ENCODE measurements around the gene NHS.

Gene NHS

DNA sequence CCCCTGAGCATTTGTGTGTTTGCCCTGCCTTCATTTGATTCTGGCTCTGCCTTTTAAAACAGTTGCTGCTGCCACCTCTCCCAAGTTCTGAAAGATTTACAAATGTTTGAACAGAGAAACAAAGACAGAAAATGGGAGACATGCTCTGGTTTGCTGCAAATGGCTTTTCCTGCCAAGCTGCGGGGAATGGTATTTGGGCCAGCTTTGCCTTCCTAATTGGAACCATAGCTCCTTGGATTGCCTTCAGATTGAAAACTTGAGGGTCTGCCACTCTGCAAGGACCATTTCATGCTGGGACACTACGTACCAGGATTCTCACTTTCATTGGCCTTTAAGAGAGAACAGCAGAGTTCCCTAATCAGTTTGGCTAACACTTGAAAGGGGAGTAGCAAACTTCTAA, 74.9 kb downstream of the NHS start:
- no peak for DNase-seq

- DNase-seq, result no peak
Measured at GRCh38 chrX:17453788-17454187, 78.8 kb downstream of the NHS start.

- DNase-seq, result no peak
Measured at GRCh38 chrX:17456526-17456925, 81.5 kb downstream of the NHS start.

- DNase-seq, result peak in 1 of 2 donors; percentile 0
Measured at GRCh38 chrX:17459008-17459611, 84.1 kb downstream of the NHS start.

DNA sequence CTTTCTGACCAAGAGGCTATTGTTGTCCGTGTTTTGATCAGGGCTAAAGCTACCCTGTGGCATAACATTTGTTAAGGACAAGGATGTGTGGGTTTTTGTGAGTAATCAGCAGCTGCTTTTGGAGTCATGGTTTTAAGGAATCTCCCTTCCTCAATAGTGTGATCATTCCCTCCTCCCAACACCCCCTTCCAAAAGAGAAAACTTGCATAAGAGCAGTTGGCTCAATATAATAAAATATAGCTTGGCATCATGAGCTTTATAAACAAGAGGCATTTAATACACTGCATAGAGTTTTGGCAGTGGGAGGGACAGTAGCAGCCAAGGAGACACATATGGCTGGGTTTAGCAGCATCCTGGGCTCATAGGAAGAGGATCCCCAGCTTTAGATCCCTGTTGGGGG, 84.7 kb downstream of the NHS start:
- DNase-seq, result peak; percentile 46 to 68

DNA sequence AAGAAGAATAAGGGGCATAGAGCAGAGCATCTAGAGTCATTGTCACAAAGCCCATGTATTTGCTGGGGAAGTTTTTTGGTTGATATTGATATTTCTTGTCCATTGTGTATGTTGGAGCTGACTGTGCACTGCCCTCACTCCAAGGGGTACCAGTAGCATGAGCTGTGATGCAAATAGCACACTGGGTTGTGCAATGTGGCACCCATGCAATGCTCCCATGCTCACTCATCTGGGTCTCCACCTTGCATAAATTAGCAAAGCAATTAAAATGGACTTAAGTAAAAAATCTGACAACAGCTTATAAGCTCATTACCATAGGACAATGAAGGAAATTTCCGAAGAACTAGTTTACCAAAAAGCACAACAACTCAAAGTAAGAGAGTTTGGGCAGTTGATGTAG, 87.9 kb downstream of the NHS start:
- no peak for DNase-seq

DNA sequence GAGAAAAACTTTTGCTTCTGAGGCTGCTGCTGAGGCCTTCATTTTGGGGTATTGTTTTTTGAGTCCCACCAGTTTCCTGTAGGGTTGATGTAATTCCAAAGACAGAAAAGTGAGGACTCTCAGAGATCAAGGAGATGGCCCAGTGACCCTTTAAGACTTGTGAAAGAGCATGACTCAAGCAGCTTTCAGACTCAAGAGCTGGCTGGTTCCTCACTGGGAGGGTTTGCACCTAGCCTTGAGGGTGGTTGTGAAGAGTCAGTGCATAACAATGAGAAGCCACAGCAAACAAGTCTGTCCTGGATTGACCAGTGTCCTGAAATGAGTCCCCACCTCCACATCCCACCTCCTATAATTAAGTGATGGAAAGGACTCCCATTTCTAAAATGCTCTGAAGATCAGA, 89.2 kb downstream of the NHS start:
- DNase-seq, result peak; percentile 13 to 51

- DNase-seq, result no peak
Measured at GRCh38 chrX:17465201-17465600, 90.2 kb downstream of the NHS start.

DNA sequence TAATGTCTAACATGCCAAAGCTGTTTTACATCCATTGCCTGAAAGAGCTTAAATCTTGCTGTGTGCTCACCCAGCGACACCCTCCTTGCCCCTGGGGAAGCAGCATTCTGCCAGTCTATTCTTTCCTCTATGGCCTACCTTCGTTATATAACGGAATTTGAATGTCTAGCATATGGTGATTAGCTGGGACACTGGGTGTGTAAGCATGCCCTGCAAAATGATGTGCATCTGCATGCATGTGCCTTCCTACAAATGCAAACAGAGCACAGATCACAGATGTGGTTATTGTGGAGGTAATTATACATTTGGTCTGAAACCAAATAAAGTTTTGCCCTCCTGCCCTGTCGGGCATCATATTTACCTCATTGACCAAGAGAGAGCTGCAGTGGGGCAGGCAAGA, 90.8 kb downstream of the NHS start:
- no peak for DNase-seq

DNA sequence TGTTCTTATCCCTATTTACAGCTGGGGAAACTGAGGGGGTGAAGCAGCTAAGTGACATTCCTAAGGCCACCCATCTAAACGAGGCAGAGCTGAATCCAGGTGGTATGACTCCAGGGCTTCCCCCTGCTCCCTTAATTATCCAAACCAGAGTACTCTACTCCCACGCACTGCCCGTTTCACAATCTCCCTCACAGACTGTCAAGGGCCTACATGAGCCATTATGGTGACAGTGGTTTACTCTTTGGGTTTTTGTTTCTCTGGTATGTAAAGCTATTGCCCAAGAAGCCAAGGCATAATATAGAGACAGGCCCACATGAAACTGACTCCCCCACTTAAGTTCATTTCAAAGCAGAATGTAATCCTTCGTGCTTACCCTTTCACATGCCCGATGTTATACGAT, 95.1 kb downstream of the NHS start:
- peak in 1 of 2 donors; percentile 9 for DNase-seq

DNA sequence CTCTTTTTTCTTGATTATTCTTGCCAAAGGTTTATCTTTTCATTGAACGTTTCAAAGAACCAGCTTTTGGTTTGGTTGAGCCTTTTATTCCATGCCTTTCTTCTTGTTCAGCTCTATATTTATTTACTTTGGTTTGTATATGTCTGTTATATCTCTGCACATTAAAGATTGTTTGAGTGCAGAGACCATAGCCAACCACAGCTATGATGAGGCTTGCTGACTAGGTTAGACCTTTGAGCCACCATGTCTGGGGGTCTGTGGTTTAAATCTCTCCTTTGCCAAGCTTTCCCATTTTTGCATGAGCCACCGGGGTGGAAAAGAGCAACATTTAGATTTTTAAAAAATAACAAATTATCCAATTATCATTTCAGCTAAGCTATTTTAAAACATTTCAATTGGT, 96.1 kb downstream of the NHS start:
- no peak for DNase-seq

- DNase-seq, result no peak
Measured at GRCh38 chrX:17471861-17472260, 96.9 kb downstream of the NHS start.

- no peak for DNase-seq
Measured at GRCh38 chrX:17472424-17472823, 97.4 kb downstream of the NHS start.

DNA sequence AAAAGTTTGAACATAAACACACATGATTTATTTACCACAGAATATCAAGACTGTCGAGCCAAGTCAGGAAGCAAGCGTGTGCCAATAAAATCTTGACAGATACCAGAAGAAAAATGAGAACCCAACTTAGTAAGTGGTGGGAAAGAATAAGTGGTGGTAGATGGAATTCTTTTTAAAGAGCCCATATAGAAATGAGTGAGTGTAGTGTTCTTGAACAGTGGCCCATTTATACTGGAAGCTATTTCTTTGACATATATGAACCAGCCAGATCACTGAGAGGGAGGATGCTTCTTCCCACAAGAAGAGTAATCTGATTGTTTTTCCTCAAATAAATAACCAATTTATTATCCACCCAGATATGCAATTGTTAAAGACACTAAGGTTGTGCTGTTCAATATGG, 98.0 kb downstream of the NHS start:
- DNase-seq, result no peak

GRCh38 chrX:17474892-17475291, 99.9 kb downstream of the NHS start:
- DNase-seq, result no peak

DNA sequence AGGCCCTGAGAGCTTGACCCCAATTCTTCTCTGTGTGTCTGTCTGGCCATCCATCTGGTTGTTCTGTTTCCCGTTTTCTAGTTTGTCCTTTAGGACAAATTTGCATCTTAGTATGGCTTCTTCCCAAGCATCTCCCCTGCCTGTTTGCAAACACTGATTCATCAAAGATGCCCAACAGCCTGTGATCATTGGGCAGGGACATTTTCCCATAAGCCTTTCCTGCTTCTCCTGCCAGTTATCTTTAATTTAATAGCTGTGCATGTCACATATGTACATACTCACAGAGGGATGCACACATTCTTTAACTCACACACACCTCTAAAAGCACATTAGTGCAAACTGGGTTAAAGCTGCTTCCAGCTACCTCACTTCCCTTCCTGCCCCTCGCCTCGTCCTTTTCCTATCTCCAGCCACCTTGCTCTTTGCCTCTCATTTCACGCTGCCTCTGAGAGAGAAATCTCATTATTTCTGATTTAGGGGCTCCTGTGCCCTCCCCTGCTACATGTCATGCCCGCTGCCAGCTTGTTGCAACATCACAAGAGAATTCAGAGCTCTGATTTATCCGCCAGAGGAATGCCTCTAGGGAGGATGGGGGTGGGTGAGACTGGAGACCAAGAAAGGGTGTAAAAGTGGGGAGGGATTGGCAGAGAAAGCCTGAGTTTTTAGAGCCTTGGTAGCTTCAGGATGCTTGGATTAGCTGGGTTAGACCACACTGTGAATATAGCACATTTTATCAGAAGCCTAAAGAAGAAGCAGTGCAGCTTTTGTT, 100.6 kb downstream of the NHS start:
- no peak for DNase-seq

GRCh38 chrX:17476411-17476810, 101.4 kb downstream of the NHS start:
- no peak for DNase-seq

DNA sequence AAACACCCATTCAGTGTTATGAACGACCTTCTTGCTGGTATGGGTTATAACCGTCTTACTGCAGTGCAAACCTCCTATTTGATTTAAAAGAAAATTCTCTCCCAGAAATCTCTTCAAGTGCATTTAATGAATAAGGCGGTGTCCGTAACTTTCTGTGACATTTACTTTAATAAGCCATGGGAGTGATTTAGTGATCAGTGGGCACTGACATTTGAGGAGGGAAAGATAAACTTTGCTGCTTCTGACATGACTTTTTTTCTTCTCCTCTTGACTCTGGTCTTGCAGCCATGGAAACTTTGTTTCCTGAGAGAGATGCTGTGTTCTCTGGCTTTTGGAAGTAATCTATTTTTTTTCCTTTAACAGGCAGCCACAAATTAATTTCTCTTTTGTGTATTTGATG, 106.1 kb downstream of the NHS start:
- DNase-seq, result no peak

GRCh38 chrX:17484592-17484991, 109.6 kb downstream of the NHS start:
- DNase-seq, result no peak

DNA sequence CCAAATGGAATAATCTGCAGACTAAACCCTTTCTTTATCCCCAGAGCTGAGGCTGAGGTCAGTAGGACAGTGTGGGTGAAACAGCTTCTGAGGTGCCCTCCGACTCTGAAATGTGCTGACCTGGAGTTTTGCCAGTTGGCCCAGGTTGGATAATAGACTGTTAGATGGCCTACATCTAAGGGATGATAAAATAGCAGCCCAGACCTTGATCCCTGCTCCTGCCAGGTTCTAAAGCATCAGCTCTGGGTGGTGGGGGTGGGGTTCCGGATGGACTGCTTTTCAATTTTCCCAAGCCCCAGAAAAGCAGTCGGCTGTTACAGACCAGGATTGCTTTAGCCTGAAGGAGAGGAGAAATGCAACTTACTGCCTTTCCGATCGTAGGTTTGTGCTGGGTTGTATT, 110.4 kb downstream of the NHS start:
- DNase-seq, result no peak

DNA sequence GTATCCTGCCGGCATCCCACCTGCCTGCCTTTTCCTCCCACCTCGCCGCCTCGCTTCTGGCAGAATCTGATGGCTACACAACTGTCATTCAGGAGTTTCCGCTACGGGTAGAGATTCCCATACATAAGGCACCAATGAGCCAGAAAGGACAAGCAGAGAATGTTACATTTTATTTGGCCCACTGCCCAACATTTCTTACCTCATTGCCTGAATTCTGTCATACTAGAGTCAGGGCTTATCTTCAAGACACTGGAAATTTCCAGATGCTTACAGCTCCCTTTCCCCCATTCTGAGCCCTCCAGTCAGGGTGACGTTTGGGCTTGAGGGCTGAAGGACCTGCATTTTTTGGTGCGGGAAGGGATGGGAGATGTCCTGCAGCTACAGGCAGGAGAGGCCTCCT, 113.0 kb downstream of the NHS start:
- DNase-seq, result no peak

GRCh38 chrX:17494216-17494615, 119.2 kb downstream of the NHS start:
- DNase-seq, result no peak

DNA sequence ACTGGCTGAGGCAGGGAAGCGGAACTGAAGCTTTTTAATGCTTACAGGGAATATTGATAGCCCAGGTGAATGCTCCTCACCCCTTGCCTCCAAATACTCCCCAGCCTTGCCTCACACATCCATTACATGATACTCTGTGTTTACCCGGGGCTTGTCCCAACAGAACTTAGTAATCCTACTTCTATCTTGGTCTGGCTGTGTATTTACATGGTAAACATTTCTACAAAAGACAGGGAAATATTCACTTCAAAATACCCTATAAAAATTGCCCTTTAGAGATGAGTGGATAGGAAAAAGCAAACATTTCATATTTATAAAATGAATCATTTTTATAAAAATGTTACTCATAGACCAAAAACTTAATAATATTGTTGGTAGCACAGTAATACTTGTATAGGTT, 120.1 kb downstream of the NHS start:
- no peak for DNase-seq

DNA sequence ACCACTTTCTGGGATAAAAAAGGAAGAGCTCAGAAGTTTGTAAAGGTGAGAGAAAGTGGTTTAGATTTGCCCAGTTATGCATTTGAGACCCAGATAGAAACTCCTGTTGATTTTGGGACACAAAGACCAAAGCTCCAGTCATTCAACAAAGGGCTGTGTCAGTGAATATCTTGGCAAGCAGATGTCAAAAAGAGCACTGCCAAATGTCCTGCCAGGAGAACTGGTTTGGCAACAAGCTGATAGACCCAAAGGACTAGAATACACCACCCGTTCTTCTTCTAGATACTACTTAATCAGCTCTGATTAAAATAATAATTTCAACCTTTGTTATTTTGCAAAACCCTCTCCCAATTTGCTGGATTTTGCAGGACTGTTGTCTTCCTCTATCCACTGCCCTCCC, 121.4 kb downstream of the NHS start:
- DNase-seq, result no peak

GRCh38 chrX:17497193-17497592, 122.2 kb downstream of the NHS start:
- DNase-seq, result no peak

Data from inflammatory macrophage (primary cell).